H9 (cell line): ENCODE measurements around the gene TIMM50. TPM values are rescaled to one million over a fixed set of nuclear protein-coding genes. Genes with fewer than 3 reads are reported as not detected.

Source experiments
- DNase-seq: peaks from one replicate; pipeline ENCODE4 v3.0.0-alpha.2; 2017
- H2AFZ ChIP-seq: one replicate; pipeline ENCODE4 v1.6.1; 2013; ENCODE audit warnings: mild to moderate bottlenecking, low read length, control low read depth, moderate library complexity
- H2AK5ac ChIP-seq: 2 replicates; pipeline ENCODE4 v1.6.1; 2013; ENCODE audit warnings: low read length, control low read depth, mixed read lengths; ENCODE audit not compliant: insufficient read length
- H2BK120ac ChIP-seq: one replicate; pipeline ENCODE4 v1.6.1; 2013; ENCODE audit warnings: low read depth, mild to moderate bottlenecking, low read length, control low read depth, inconsistent platforms; ENCODE audit not compliant: poor library complexity, severe bottlenecking
- H2BK12ac ChIP-seq: 2 replicates; pipeline ENCODE4 v1.6.1; 2013; ENCODE audit warnings: low read length, control low read depth, mixed read lengths, low read depth; ENCODE audit not compliant: insufficient read length
- H2BK15ac ChIP-seq: 2 replicates; pipeline ENCODE4 v1.6.1; 2013; ENCODE audit warnings: low read depth, low read length, control low read depth
- H2BK20ac ChIP-seq: one replicate; pipeline ENCODE4 v1.6.1; 2013; ENCODE audit warnings: low read depth, mild to moderate bottlenecking, low read length, control low read depth, inconsistent platforms; ENCODE audit not compliant: poor library complexity, severe bottlenecking
- H2BK5ac ChIP-seq: 2 replicates; pipeline ENCODE4 v1.6.1; 2013; ENCODE audit warnings: low read length, control low read depth, mixed read lengths; ENCODE audit not compliant: insufficient read length
- H3K14ac ChIP-seq: 2 replicates; pipeline ENCODE4 v1.6.1; 2013; ENCODE audit warnings: low read length, control low read depth; ENCODE audit not compliant: insufficient read depth
- H3K18ac ChIP-seq: 2 replicates; pipeline ENCODE4 v1.6.1; 2013; ENCODE audit warnings: low read depth, mild to moderate bottlenecking, mixed read lengths, low read length, control low read depth; ENCODE audit not compliant: insufficient read length
- H3K23ac ChIP-seq: 2 replicates; pipeline ENCODE4 v1.6.1; 2013; ENCODE audit warnings: low read length, control low read depth, mixed read lengths, low read depth; ENCODE audit not compliant: insufficient read length
- H3K23me2 ChIP-seq: 2 replicates; pipeline ENCODE4 v1.6.1; 2013; ENCODE audit warnings: low read depth, mild to moderate bottlenecking, mixed read lengths, low read length, control low read depth; ENCODE audit not compliant: insufficient read length, poor library complexity, severe bottlenecking
- H3K27ac ChIP-seq: 2 replicates; pipeline ENCODE4 v1.5.1; 2013; ENCODE audit warnings: low read length, control low read depth, mixed read lengths, low read depth; ENCODE audit not compliant: insufficient read length
- H3K27me3 ChIP-seq: 2 replicates; pipeline ENCODE4 v1.6.1; 2013; ENCODE audit warnings: low read length, control low read depth, inconsistent platforms; ENCODE audit not compliant: insufficient read depth
- H3K4ac ChIP-seq: 2 replicates; pipeline ENCODE4 v1.6.1; 2013; ENCODE audit warnings: low read depth, mild to moderate bottlenecking, control low read depth, inconsistent platforms, low read length, moderate library complexity
- H3K4me1 ChIP-seq: 2 replicates; pipeline ENCODE4 v1.6.1; 2013; ENCODE audit warnings: low read length, control low read depth, inconsistent platforms; ENCODE audit not compliant: insufficient read depth
- H3K4me2 ChIP-seq: 2 replicates; pipeline ENCODE4 v1.6.1; 2013; ENCODE audit warnings: low read length, control low read depth, mixed read lengths; ENCODE audit not compliant: insufficient read length, insufficient read depth
- H3K56ac ChIP-seq: 2 replicates; pipeline ENCODE4 v1.6.1; 2013; ENCODE audit warnings: low read depth, mild to moderate bottlenecking, mixed read lengths, low read length, control low read depth; ENCODE audit not compliant: insufficient read length
- H3K79me1 ChIP-seq: 2 replicates; pipeline ENCODE4 v1.6.1; 2013; ENCODE audit warnings: low read depth, mild to moderate bottlenecking, moderate library complexity, low read length, control low read depth, inconsistent platforms; ENCODE audit not compliant: insufficient read depth, poor library complexity, severe bottlenecking
- H3K79me2 ChIP-seq: 2 replicates; pipeline ENCODE4 v1.6.1; 2013; ENCODE audit warnings: low read length, control low read depth, inconsistent platforms; ENCODE audit not compliant: insufficient read depth
- H3K9ac ChIP-seq: 2 replicates; pipeline ENCODE4 v1.6.1; 2013; ENCODE audit warnings: low read length, control low read depth, mixed read lengths; ENCODE audit not compliant: insufficient read length; ENCODE audit errors: extremely low read depth
- H3K9me3 ChIP-seq: one replicate; pipeline ENCODE4 v1.6.1; 2013; ENCODE audit warnings: low read depth, low read length, inconsistent platforms; ENCODE audit not compliant: control insufficient read depth
- H3T11ph ChIP-seq: one replicate; pipeline ENCODE4 v1.6.1; 2013; ENCODE audit warnings: mild to moderate bottlenecking, low read length, control low read depth, inconsistent platforms
- H4K20me1 ChIP-seq: one replicate; pipeline ENCODE4 v1.6.1; 2013; ENCODE audit not compliant: control insufficient read depth, insufficient read length, insufficient read depth
- H4K5ac ChIP-seq: 2 replicates; pipeline ENCODE4 v1.6.1; 2013; ENCODE audit warnings: low read depth, mild to moderate bottlenecking, mixed read lengths, low read length, control low read depth; ENCODE audit not compliant: insufficient read length
- H4K8ac ChIP-seq: replicated peaks from 2 replicates; pipeline ENCODE4 v1.6.1; 2013; ENCODE audit warnings: low read length, control low read depth, mixed read lengths, low read depth; ENCODE audit not compliant: insufficient read length
- H4K91ac ChIP-seq: 2 replicates; pipeline ENCODE4 v1.6.1; 2013; ENCODE audit warnings: low read depth, mild to moderate bottlenecking, moderate library complexity, mixed read lengths, low read length, control low read depth; ENCODE audit not compliant: insufficient read length
- H3K27ac Mint-ChIP-seq, 3 experiments: 2 replicates in 2 of 3; 3 replicates in 1 of 3; pipeline ENCODE4 v1.8.0; 2020 to 2021; ENCODE audit warnings: mixed read lengths in 3 of 3, mild to moderate bottlenecking in 1 of 3, moderate library complexity in 1 of 3
- H3K27me3 Mint-ChIP-seq: 2 replicates; pipeline ENCODE4 v1.8.0; 2021; ENCODE audit warnings: low read depth, mild to moderate bottlenecking, moderate library complexity, mixed read lengths
- H3K36me3 Mint-ChIP-seq, 3 experiments: 2 replicates in 2 of 3; 3 replicates in 1 of 3; pipeline ENCODE4 v1.8.0; 2020 to 2021; ENCODE audit warnings: low read depth in 3 of 3, mixed read lengths in 3 of 3; ENCODE audit not compliant: insufficient read depth in 1 of 3
- H3K4me1 Mint-ChIP-seq, 2 experiments: 2 replicates each; pipeline ENCODE4 v1.8.0; 2020; ENCODE audit warnings: mixed read lengths in 2 of 2
- H3K4me3 Mint-ChIP-seq, 2 experiments: 2 replicates in 1 of 2; 3 replicates in 1 of 2; pipeline ENCODE4 v1.8.0; 2020 to 2021; ENCODE audit warnings: mild to moderate bottlenecking in 2 of 2, mixed read lengths in 2 of 2, moderate library complexity in 1 of 2
- H3K9me3 Mint-ChIP-seq, 2 experiments: 2 replicates in 1 of 2; 3 replicates in 1 of 2; pipeline ENCODE4 v1.8.0; 2020; ENCODE audit warnings: mild to moderate bottlenecking in 2 of 2, mixed read lengths in 2 of 2, moderate library complexity in 1 of 2
- CTCF ChIP-seq: fragments of 200-600 bp; sonication (generic); conservative IDR thresholded peaks from 3 replicates; pipeline ENCODE4 v1.8.0; 2021; ENCODE audit warnings: antibody characterized with exemption, mild to moderate bottlenecking
- WGBS: extraction: QIAGEN DNeasy Blood & Tissue Kit; methylation state at CpG from one replicate; pipeline ENCODE4 v1.1.7; 2013; ENCODE audit warnings: missing lambda C conversion rate, low lambda C conversion rate, mixed read lengths; ENCODE audit not compliant: insufficient read length; ENCODE audit errors: extremely low coverage; 5-methylcytosine and 5-hydroxymethylcytosine counted together
- total RNA-seq: library from RNA; stranded (reverse); gene quantifications from 2 replicates; pipeline ENCODE4 v1.2.1, GENCODE V29; 2021

TIMM50 gene
- total RNA-seq, 1 experiment from 2014 or later: 128 TPM

- Histone ChIP-seq H2BK15ac (no peak overlapping the region), H4K8ac (no peak overlapping the region), H3K23ac (no peak overlapping the region), H3K9me3 (no peaks in the 10 kb centered on the region), H3K27me3 (peaks cover 5% of the 10 kb centered on the region; the same call in 1 of the 2 replicates), H2BK12ac (no peak overlapping the region), H3K9ac (no peak overlapping the region), H3T11ph (no peak overlapping the region), H2BK120ac (no peak overlapping the region), H3K23me2 (peaks cover 10% of the 10 kb centered on the region), H2AFZ (no peak overlapping the region), H3K79me1 (peaks cover 4% of the 10 kb centered on the region), H3K4me1 (no peaks in the 10 kb centered on the region; the same call in 1 of the 2 replicates), H4K91ac (no peak overlapping the region), H4K20me1 (no peaks in the 10 kb centered on the region), H4K5ac (no peak overlapping the region), H3K27ac (no peak overlapping the region), H3K18ac (no peak overlapping the region), H3K14ac (no peak overlapping the region), H3K79me2 (no peaks in the 10 kb centered on the region; the same call in 1 of the 2 replicates), H2BK20ac (no peak overlapping the region), H2BK5ac (no peak overlapping the region), H3K56ac (no peak overlapping the region), H3K4me2 (no peak overlapping the region), H2AK5ac (no peak overlapping the region), H3K4ac (no peak overlapping the region)
- H3K4me1 Mint-ChIP-seq: peaks cover 15 to 18% of the 10 kb centered on the region in 2 experiments
- H3K9me3 Mint-ChIP-seq: no peaks in the 10 kb centered on the region; a peak in 1 of 5 replicates
- no peak for TF ChIP-seq CTCF
- no peak overlapping the region for H3K4me3 Mint-ChIP-seq
- peaks cover 71% of the 10 kb centered on the region for H3K27me3 Mint-ChIP-seq
- WGBS: no CpG with 5 or more reads among the region's 2 CpGs
- H3K36me3 Mint-ChIP-seq: peaks cover 4 to 8% (median 5%) of the 10 kb centered on the region in 3 experiments; a peak in 6 of 7 replicates
- DNase-seq: no peak
- H3K27ac Mint-ChIP-seq: no peak overlapping the region
These were observed 32.4 kb downstream of the TIMM50 start for GRCh38 chr19:39512988-39513387.
